ENCODE measurements around the gene SERPING1.

Gene SERPING1

GRCh38 chr11:57597916-57598830, 688 bp downstream of the SERPING1 start:
- peak; percentile 79 for DNase-seq

DNA sequence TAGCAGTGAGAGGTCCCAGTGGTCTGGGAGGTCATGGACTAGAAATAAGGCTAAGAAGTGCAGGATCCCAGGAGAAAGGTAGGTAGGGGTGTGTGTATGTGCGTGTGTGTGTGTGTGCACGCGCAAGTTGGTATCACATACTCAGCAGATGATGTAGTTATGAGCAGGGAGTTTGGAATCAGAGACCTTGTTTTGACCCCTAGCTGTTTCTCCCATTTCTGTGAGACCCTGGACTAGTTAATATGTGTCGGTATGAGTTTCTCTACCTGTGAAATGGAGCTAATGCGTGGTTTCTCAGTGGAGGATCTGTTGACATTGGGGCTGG, 1.3 kb downstream of the SERPING1 start:
- DNase-seq = peak; percentile 71

DNA sequence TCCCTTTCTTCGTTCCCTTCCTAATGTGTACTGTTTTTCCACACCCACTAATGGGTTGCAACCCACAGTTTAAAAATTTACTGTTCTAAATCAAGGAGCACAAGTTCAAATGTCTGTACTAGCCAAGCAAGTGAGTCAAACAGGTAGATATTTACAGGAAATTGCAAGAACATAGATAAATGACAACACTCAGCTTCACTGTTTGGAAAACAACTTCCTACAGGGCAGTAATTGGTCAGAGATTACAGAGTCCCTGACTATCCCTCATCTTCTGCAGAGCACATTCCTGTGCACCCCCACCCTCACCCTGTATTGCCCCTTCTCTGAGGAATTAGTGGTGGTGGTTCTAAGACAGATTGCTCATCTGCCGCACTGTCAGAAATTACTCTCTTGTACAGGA, 1.9 kb downstream of the SERPING1 start:
- DNase-seq = peak; percentile 70

- DNase-seq = no peak
Measured at GRCh38 chr11:57601297-57601696, 3.8 kb downstream of the SERPING1 start.

DNA sequence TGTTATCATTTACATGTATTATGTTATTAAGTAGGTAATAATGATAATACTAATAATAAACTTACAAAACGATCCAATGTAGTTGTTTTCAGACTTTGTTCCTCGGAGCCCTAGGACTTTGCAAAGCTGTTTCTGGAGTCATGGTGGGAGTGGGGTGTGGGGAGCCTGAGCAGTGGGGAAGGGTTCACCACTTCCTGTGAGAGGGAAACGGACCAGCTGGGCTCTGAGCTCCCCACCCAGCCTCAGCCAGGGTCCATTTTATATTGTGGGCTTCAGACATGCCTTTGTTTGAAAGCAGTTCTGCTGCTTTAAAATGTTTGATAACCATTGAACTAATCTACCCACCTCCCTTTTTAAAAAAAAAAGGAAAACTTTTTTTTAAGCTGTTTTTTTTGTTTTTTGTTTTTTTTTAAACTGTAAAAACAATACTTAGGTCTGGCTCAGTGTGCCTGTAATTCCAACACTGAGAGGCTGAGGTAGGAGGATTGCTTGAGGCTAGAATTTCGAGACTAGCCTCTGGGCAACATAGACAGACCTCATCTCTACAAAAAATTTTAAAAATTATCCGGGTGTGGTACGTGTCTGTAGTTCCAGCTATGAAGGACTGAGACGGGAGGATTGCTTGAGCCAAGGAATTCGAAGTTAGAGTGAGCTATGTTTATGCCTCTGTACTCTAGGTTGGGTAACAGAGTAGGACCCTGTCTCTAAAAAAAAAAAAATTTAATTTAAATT, 7.0 kb downstream of the SERPING1 start:
- DNase-seq = no peak

GRCh38 chr11:57605028-57605420, 7.5 kb downstream of the SERPING1 start:
- DNase-seq = no peak

DNA sequence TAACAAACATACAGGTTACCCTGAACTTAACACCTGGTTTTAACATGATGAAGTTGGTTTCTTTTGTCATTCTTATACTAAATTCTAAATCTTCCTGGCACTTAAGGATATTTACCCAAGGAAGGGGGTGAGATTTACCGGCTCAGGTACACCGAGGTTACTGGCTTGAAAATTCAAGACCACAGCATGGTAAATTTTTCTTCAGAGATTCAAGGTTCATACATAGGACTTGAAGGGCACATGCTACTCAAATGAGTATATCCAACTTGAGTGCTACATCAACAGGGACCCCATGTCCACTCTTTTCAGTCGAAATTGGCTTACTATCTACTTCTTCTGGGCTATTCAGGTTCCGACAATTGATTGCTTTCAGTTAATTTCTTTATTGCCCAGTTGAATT, 12.7 kb downstream of the SERPING1 start:
- DNase-seq = no peak

DNA sequence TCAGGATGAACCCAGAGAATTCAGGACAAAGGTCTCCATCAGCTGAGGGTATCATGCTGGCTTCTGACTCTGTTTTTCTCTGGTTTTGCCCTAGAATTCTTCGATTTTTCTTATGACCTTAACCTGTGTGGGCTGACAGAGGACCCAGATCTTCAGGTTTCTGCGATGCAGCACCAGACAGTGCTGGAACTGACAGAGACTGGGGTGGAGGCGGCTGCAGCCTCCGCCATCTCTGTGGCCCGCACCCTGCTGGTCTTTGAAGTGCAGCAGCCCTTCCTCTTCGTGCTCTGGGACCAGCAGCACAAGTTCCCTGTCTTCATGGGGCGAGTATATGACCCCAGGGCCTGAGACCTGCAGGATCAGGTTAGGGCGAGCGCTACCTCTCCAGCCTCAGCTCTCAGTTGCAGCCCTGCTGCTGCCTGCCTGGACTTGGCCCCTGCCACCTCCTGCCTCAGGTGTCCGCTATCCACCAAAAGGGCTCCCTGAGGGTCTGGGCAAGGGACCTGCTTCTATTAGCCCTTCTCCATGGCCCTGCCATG, 16.8 kb downstream of the SERPING1 start:
- DNase-seq = no peak

DNA sequence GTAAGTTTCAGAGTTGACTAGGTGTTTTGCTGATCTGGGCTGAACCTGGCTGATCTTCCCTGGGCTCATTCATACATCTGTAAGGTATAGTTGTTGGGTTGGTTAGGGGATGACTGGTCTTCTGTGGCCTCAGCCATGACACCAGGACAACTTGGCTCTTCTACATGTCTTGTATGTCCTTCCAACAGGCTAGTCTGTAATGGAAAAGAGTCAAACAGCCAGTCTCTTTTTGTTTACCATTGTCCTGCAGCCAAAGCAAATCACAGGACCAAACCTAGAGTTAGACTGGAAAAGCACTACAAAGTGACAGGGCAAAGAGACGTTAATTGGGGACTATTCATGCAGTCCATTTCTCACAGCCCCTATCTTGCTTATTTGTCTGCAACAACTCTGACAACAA, 17.8 kb downstream of the SERPING1 start:
- no peak for DNase-seq

DNA sequence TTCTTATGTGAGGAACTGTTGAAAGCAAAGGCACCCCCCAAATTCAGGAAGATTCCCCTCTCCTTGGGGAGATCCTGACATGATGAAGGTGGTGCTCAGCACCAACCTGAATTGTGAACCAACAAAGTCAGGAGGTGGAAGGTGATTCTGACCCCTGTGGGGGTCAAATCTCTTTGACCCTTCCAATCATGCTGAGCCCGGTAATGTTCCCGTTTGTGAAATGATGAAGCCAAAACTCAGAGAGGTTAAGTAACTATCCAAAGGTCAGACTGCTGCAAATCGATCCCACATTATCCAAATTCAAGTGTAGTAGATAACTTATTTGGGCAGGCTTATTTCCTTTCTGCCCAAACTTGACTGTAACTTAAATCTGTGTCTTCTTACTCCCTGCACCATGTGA, 19.1 kb downstream of the SERPING1 start:
- no peak for DNase-seq

DNA sequence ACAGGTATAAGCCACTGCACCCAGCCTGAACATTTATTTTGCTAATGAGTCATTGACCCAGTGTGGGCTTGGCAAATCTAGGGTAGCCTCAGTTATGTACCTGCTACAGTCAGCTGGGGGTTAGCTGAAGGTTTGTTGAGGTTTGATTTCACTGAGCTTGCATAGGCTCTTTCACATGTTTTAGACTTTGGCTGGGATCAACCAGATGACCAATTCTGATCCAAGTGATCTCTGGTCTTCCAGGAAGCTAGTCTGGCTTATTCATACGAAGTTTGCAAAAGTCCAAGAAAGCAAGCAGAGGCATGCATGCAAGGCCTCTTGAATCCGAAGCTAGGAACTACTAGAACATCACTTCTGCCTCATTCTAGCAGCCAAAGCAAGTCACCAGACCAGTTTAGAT, 21.0 kb downstream of the SERPING1 start:
- no peak for DNase-seq

GRCh38 chr11:57619331-57619730, 21.8 kb downstream of the SERPING1 start:
- DNase-seq = no peak

- DNase-seq = no peak
Measured at GRCh38 chr11:57620467-57620866, 23.0 kb downstream of the SERPING1 start.

- no peak for DNase-seq
Measured at GRCh38 chr11:57622263-57622662, 24.8 kb downstream of the SERPING1 start.

- no peak for DNase-seq
Measured at GRCh38 chr11:57624864-57625263, 27.4 kb downstream of the SERPING1 start.

DNA sequence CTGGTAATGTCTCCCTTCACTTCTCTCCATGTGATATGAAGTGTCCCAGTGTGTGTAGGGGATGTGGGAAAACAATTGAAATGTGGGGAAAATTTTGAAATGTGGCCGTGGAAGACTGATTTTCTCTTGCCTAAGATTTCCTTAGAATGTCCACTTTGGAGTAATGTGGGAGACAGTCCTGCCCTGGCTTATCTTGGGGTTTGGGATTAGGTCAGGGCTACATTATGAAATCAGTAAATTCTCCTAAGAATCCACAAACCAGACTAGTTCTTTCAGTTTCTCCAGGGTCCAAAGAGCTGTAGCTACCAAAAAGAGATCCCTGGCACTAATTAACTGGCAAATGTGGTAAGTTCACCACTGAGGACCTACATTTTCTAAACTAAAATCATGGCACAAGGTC, 29.4 kb downstream of the SERPING1 start:
- DNase-seq = no peak

DNA sequence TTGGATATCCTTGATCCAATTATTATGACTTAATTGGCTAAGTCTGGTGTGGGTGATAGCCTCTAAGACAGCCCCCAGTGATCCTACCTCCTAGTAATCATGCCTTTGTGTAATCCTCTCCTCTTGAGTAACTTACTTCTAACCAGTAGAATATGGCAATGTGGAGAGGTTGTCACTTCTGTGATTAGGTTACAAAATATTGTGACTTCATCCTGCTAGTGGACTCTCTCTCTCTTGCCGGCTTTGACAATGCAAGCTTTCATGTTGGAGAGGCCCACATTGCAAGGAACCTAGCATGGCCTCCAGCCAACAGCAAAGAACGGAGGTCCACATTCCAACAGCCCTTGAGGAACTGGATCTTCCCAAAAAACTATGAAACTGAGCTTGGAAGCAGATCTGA, 32.7 kb downstream of the SERPING1 start:
- DNase-seq = no peak

DNA sequence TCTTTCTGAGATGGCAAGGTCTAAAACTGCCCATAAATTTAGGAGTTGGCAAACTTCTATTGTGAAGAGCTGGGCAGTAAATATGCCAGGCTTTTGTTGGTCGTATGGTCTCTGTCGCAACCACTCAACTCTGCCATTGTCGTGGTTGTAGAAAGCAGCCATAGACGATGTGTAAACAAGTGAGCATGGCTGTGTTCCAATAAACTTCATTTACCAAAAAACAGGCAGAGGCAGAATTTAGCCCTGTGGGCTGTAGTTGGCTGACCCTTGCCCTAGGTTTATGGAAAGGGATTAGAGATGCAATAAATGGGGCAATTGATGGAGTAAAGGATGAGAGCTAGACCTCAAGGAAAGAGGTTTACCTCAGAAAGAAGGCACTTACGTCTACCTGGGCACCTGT, 34.6 kb downstream of the SERPING1 start:
- no peak for DNase-seq

DNA sequence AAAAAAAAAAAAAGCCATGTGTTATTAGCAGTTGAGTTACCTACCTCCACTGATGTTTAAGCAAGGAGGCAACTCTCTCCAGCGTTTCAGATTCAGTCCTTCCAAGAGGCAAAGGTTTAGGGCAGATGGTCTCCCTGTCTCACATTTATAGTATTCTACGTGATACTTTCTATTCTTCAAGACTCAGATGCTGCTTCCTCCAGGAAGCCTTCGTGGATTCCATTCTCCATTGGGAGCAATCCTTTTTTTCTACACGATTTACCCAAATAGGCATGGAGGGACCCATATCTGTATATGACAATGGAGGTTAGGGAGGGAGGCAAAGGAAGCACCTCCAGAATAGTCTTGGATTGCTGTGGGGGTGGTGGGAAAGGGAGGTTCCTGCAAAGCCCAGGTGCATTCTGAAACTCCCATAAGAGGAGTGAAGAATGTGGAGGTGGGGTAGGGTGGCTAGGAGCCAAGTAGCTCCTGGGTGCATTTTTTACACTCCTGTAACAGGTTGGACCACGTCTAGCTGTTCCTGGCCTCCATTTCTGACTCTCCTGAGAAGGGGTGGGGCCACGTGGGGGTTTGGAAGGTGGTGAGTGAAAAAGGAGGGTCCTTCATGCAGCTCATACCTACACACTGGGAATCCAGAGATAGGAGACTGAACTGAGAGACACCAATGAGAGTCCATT, 36.0 kb downstream of the SERPING1 start:
- no peak for DNase-seq

DNA sequence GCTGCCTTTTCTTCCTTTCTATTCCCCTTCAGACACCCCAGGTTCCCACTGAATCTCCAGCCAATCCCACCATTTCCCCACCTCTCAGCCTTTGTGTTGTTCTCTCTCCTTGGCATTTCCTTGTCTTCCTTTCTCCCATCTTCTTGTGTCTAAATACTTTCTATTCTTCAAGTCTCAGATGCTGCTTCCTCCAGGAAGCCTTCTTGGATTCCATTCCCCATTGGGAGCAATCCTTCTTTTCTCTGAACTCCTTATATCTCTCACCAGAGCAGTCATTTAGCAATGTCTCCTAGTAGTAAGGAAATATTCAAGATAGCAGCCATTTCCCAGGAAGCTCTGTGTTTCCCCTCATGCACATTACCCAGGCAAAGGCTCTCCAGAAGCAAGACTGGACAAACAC, 36.8 kb downstream of the SERPING1 start:
- no peak for DNase-seq

GRCh38 chr11:57635246-57635645, 37.8 kb downstream of the SERPING1 start:
- no peak for DNase-seq

DNA sequence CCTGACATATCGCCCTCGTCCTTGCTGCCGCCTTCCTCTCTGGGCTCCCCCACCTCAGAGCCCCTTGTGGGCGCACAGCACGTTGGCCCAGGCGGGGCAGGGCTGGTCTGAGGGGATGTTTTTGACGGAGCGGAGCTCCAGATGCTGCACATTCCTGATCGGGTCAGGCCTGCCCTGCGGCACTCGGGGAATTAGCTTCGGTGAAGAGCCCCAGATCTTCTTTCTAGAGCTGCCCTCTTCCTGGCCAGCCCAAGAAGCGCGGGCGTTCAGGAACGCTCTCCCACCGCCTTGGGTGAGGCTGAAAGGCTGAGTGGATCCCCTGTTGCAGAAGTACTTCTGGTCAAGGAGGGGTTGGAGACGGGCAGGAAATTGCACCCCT, 40.1 kb downstream of the SERPING1 start:
- peak; percentile 67 for DNase-seq

DNA sequence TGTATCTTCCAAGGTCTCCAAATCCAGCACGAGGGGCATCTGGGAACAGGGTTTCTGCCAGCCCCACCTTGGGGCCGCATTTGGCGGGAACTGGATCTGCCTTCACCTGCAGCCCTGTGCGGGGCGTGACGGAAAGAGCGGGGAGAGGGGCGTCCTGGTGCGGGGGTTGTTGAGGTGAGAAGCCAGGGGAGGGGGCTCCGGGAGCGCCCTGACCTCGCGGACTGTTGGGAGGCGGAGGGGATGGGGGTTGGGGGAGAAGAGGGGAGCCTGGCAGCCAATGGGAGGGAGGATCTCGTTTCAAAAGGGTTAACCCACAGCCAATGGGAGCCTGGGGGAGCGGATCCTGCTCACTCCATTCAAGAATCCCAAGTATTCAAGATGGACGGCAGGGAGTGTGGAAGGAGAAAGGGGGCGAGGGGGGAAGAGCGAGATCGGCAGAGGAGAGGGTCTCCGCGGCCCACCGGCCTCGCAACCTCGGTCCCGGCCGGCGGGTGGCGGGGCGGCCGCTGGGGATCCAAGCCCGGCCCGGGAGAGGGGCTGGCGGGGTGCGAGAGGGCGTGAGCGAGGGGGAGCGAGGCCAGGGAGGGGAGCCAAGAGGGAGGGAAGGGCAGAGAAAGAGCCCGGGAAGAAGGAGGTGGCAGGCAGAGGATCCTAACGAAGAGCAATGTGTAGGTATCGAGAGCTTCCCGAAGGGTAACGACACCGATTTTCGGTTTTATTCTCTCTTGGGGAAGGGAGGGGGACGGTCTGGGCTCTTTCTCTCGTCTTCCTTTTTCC, 40.7 kb downstream of the SERPING1 start:
- DNase-seq = peak; percentile 87
